Brain microvascular endothelial cell (primary cell): ENCODE results near the gene CHCHD10.

Experiments
- DNase-seq: peaks from one replicate; pipeline ENCODE4 v3.0.0-alpha.2; 2020
- H3K27ac ChIP-seq: fragments of 250-450 bp; sonication (Bioruptor Pico); 2 replicates; pipeline ENCODE4 v1.5.1; 2020; ENCODE audit warnings: mild to moderate bottlenecking, moderate library complexity
- H3K27me3 ChIP-seq: fragments of 250-450 bp; sonication (Bioruptor Pico); replicated peaks from 2 replicates; pipeline ENCODE4 v1.5.1; 2020; ENCODE audit warnings: mild to moderate bottlenecking
- H3K36me3 ChIP-seq: fragments of 250-450 bp; sonication (Bioruptor Pico); replicated peaks from 2 replicates; pipeline ENCODE4 v1.5.1; 2020; ENCODE audit warnings: mild to moderate bottlenecking
- H3K4me3 ChIP-seq: 2 replicates; pipeline ENCODE4 v1.5.1; 2011; ENCODE audit warnings: low read depth, mild to moderate bottlenecking, control low read depth, low read length, moderate library complexity
- in situ Hi-C: cut with HindIII; loops from 2 replicates; pipeline ENCODE4 v1.10.0; 2017; ENCODE audit warnings: low sequenced_read_pairs, low pct_ligation_motif_present
- TF ChIP-seq, protein P1 (sequence below): IDR thresholded peaks from 2 replicates; pipeline ENCODE4 v1.5.1; 2011; ENCODE audit warnings: low read depth, mild to moderate bottlenecking, moderate library complexity, low read length, control low read depth, inconsistent platforms; ENCODE audit errors: missing control alignments

CHCHD10 gene

DNA sequence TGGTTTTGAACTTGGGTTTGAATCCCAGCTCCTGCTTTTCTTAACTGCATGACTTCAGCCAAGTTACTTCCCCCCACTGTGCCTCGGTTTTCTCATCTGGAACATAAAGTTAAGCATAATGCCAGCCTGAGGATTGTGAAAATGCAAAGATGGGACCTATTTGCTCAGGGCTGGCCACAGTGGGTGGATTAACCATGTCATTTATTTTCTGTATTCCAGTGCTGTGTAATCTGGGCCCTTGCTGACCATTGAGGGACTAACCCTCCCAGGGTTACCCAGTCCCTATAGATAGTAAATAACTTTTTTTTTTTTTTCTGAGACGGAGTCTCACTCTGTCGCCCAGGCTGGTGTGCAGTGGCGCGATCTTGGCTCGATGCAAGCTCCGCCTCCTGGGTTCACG lies 12.1 kb downstream of the CHCHD10 start:
- in situ Hi-C loops = no loop called here
- Histone ChIP-seq H3K27ac (no peak overlapping the region), H3K36me3 (no peaks in the 10 kb centered on the region), H3K27me3 (no peaks in the 10 kb centered on the region), H3K4me3 (no peak overlapping the region)
- TF ChIP-seq, protein P1, sequence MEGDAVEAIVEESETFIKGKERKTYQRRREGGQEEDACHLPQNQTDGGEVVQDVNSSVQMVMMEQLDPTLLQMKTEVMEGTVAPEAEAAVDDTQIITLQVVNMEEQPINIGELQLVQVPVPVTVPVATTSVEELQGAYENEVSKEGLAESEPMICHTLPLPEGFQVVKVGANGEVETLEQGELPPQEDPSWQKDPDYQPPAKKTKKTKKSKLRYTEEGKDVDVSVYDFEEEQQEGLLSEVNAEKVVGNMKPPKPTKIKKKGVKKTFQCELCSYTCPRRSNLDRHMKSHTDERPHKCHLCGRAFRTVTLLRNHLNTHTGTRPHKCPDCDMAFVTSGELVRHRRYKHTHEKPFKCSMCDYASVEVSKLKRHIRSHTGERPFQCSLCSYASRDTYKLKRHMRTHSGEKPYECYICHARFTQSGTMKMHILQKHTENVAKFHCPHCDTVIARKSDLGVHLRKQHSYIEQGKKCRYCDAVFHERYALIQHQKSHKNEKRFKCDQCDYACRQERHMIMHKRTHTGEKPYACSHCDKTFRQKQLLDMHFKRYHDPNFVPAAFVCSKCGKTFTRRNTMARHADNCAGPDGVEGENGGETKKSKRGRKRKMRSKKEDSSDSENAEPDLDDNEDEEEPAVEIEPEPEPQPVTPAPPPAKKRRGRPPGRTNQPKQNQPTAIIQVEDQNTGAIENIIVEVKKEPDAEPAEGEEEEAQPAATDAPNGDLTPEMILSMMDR = no peak
- DNase-seq = no peak

DNA sequence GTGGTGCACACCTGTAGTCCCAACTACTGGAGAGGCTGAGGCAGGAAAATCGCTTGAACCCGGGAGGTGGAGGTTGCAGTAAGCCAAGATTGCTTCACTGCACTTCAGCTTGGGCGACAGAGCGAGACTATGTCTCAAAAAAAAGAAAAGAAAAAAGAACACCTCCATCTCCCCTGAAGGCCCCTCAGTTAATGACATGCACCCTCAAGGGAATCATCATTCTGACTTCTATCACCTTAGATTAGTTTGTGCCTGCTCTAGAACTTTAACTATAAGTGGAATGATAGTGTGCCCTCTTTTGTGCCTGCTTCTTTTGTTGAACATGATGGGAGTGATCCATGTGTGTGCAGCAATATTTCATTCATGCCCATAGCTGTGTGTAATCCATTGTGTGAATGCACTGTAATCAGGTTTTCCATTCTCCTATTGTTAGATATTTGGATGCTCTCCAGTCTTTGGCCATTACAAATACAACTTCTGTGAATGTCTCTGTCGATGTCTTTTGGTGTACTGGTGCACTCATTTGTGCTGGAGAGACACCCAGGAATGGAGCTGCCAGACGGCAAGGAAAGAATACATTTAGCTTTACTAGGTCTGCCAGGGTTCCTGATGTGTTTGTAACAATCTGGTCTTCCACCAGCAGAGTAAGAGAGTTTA lies 12.7 kb downstream of the CHCHD10 start:
- Histone ChIP-seq H3K27me3 (no peaks in the 10 kb centered on the region), H3K4me3 (no peak overlapping the region), H3K36me3 (no peaks in the 10 kb centered on the region), H3K27ac (no peak overlapping the region)
- in situ Hi-C loops = no loop called here
- no peak for DNase-seq
- TF ChIP-seq, protein P1 = no peak

DNA sequence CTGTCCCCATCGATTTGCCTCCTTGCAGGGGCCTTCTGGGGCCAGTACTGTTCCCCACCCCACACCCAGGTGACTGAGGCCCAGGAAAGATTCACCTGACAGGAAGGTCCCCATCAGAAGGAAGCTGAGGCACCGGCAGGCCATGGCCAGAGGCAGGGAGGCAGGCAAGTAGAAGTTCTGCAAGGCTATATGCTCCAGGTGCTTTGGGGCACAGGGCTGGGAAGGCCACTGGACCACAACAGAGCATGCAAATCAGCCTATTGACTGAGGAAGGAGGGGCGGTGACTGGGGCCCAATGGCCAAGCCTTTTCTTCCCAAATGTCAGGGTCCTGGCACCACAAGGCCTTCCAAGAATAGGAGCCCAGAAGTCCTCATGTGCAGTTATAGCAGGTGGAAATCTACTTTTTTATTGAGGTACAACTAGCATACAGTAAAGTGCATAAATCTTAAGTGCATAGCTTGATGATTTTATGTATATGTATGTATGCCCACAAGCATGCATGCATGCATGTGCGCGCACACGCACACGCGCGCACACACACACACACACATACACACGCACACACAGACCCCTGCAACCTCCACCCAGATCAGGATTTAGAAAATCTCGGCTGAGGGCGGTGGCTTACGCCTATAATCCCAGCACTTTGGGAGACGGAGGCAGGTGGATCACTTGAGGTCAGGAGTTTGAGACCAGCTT lies 13.4 kb downstream of the CHCHD10 start, which contains the start of gene VPREB3:
Gene VPREB3 (minus strand): TSS at position 206 of the 700 bp plus-strand sequence. CDS start 62 bp downstream, at position 144.
- in situ Hi-C loops = no loop called here

DNA sequence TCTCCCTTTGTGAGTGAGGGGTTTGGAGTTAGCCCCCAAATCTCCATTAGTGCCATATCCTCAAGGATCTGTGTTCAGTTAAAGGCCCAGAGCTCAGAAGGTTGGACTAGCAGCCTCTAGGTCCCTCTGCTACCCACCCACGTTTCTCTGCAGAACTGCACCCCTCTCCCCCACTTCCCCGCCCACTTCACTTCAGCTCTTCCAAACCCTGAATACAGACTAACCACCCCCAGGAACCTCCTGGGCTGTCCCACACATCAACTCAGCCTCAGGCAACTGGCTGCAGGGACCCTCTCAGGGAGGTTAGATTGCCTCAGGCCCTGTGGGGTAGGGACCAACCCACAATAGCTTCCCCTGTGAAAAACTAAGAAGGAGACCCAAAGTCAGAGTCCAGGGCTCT lies 14.4 kb downstream of the CHCHD10 start:
- DNase-seq = no peak
- no peak overlapping the region for H3K4me3 ChIP-seq
- H3K27ac ChIP-seq = no peak overlapping the region
- no peaks in the 10 kb centered on the region for H3K27me3 ChIP-seq
- in situ Hi-C loops = no loop called here
- TF ChIP-seq, protein P1 = no peak
- H3K36me3 ChIP-seq = no peaks in the 10 kb centered on the region

More for the DNA sequence above, 13.4 kb downstream of the CHCHD10 start, which contains the start of gene VPREB3:
- TF ChIP-seq, protein P1 = no peak
- DNase-seq = no peak
- no peaks in the 10 kb centered on the region for H3K36me3 ChIP-seq
- no peak within 1 kb of the TSS for H3K4me3 ChIP-seq
- H3K27ac ChIP-seq = no peak within 1 kb of the TSS
- no peaks in the 10 kb centered on the region for H3K27me3 ChIP-seq

DNA sequence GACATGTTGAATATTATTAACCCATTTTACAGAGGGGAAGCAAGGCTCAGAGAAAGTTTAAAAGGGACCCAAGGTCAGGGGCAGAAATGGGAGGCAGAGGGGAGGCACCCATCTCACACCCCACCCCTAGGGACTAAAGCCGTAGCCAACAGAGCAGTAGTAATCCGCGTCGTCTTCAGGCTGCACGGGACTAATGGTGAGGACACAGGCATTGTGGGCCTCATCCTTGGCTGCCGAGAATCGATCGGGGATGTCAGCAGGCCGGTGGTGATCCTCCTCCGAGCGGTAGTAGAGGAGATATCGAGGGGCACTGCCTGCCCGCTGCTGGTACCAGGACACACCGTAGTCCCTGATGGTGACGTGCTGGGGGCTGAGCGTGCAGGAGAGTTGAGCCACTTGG lies 15.0 kb downstream of the CHCHD10 start:
- H3K36me3 ChIP-seq = no peaks in the 10 kb centered on the region
- H3K27ac ChIP-seq = no peak overlapping the region
- in situ Hi-C loops = no loop called here
- no peak overlapping the region for H3K4me3 ChIP-seq
- H3K27me3 ChIP-seq = no peaks in the 10 kb centered on the region
- TF ChIP-seq, protein P1 = no peak
- no peak for DNase-seq
